HCT116 (cell line): ENCODE results near the gene SIPA1L3. TPM values are rescaled to one million over a fixed set of nuclear protein-coding genes. Genes with fewer than 3 reads are reported as not detected.

ENCODE experiments used
- ATAC-seq: fragments of 200-7000 bp; cut with Tn5 transposase; 2 replicates; pipeline ENCODE4 v1.9.1; 2020; ENCODE audit warnings: mild to moderate bottlenecking, moderate library complexity
- BruUV-seq: library from RNA; stranded (reverse); fragments of 400-500 nt; replicated peaks from 2 replicates; lab custom pipeline; 2021; lab: Mats Ljungman, UMichigan
- CTCF ChIA-PET: fragments of 300-600 bp; sonication (Branson Sonifier 250); formaldehyde crosslinking; loops from one replicate; lab custom pipeline; 2021; ENCODE audit warnings: antibody characterized with exemption; lab: Charles Lee
- POLR2A ChIA-PET: fragments of 300-600, 350-600 bp; sonication (Branson Sonifier 250); formaldehyde crosslinking; loops from one replicate; lab custom pipeline; 2021; ENCODE audit warnings: antibody characterized with exemption; lab: Charles Lee
- RAD21 ChIA-PET, 2 experiments: fragments of 300-600 bp; sonication (Branson Sonifier 250); formaldehyde crosslinking; loops; one replicate each; lab custom pipeline; 2023; ENCODE audit warnings: low total read pairs in 2 of 2; ENCODE audit not compliant: uncharacterized antibody in 2 of 2, unreplicated experiment in 2 of 2, low non-redundant PET in 1 of 2; lab: Charles Lee
- DNase-seq: peaks from one replicate; pipeline ENCODE4 v3.0.0-alpha.2; 2010; ENCODE audit warnings: low read depth, low spot score
- H2AFZ ChIP-seq: fragments of 200-600 bp; shearing (Covaris generic), sonication (generic); 2 replicates; pipeline ENCODE4 v1.6.1; 2017; ENCODE audit warnings: low read depth, mixed run types, mixed read lengths, antibody characterized with exemption, low read length; ENCODE audit not compliant: poor library complexity, severe bottlenecking
- H3K27ac ChIP-seq: 2 replicates; pipeline ENCODE4 v1.5.1; 2012; ENCODE audit warnings: low read depth, low read length
- H3K27me3 ChIP-seq: fragments of 200-600 bp; sonication (generic); 2 replicates; pipeline ENCODE4 v1.6.1; 2016; ENCODE audit warnings: mixed run types, low read length, mixed read lengths; ENCODE audit not compliant: insufficient read depth
- H3K36me3 ChIP-seq, 2 experiments: fragments of 200-500 bp in 1 of 2; fragments of 200-600 bp in 1 of 2; sonication (Bioruptor generic) in 1 of 2; sonication (generic) in 1 of 2; 2 replicates each; pipeline versions ENCODE4 v1.5.1 to v1.6.1; 2014 to 2016; ENCODE audit warnings: low read length in 2 of 2, inconsistent platforms in 1 of 2, mixed read lengths in 1 of 2, mixed run types in 1 of 2; ENCODE audit not compliant: insufficient read depth in 2 of 2, control insufficient read depth in 1 of 2
- H3K4me1 ChIP-seq, 2 experiments: fragments of 200-600 bp in 1 of 2; sonication (generic) in 1 of 2; 2 replicates each; pipeline versions ENCODE4 v1.5.1 to v1.6.1; 2012 to 2017; ENCODE audit warnings: low read length in 2 of 2, inconsistent platforms in 1 of 2, mild to moderate bottlenecking in 1 of 2, mixed read lengths in 1 of 2, mixed run types in 1 of 2, moderate library complexity in 1 of 2; ENCODE audit not compliant: insufficient read depth in 2 of 2, control insufficient read depth in 1 of 2
- H3K4me2 ChIP-seq: fragments of 200-600 bp; sonication (generic); 2 replicates; pipeline ENCODE4 v1.6.1; 2017; ENCODE audit warnings: mixed run types, low read length, mixed read lengths
- H3K4me3 ChIP-seq, 2 experiments: fragments of 200-600 bp in 1 of 2; sonication (generic) in 1 of 2; replicated peaks in 1 of 2; 2 replicates each; pipeline ENCODE4 v1.5.1; 2011 to 2016; ENCODE audit warnings: low read length in 2 of 2, control low read depth in 1 of 2, low read depth in 1 of 2, mild to moderate bottlenecking in 1 of 2, mixed read lengths in 1 of 2, mixed run types in 1 of 2
- H3K79me2 ChIP-seq: fragments of 200-600 bp; sonication (generic); 2 replicates; pipeline ENCODE4 v1.6.1; 2017; ENCODE audit warnings: mild to moderate bottlenecking, mixed run types, low read length, moderate library complexity, mixed read lengths; ENCODE audit not compliant: insufficient read depth
- H3K9ac ChIP-seq: fragments of 200-600 bp; sonication (generic); 2 replicates; pipeline ENCODE4 v1.6.1; 2016; ENCODE audit warnings: low read length, mixed read lengths
- H3K9me2 ChIP-seq: fragments of 200-600 bp; sonication (generic), shearing (Covaris generic); 2 replicates; pipeline ENCODE4 v1.6.1; 2017; ENCODE audit warnings: mixed run types, mild to moderate bottlenecking, moderate library complexity; ENCODE audit not compliant: insufficient read depth
- H3K9me3 ChIP-seq, 2 experiments: fragments of 200-500 bp in 1 of 2; fragments of 200-600 bp in 1 of 2; sonication (Bioruptor generic) in 1 of 2; sonication (generic) in 1 of 2; 2 replicates each; pipeline ENCODE4 v1.6.1; 2014 to 2017; ENCODE audit warnings: low read length in 2 of 2, mixed read lengths in 2 of 2, inconsistent platforms in 1 of 2, low read depth in 1 of 2, mild to moderate bottlenecking in 1 of 2, mixed run types in 1 of 2, moderate library complexity in 1 of 2; ENCODE audit not compliant: control insufficient read depth in 1 of 2, insufficient read depth in 1 of 2
- H4K20me1 ChIP-seq: fragments of 200-600 bp; sonication (generic), shearing (Covaris generic); 2 replicates; pipeline ENCODE4 v1.6.1; 2017; ENCODE audit warnings: mixed run types, mild to moderate bottlenecking, moderate library complexity; ENCODE audit not compliant: insufficient read depth
- CBX3 ChIP-seq: IDR thresholded peaks from 2 replicates; pipeline ENCODE4 v1.6.1; 2012; ENCODE audit warnings: low read depth
- CTCF ChIP-seq, 3 experiments: fragments of 200-600 bp in 1 of 3; sonication (generic) in 1 of 3; IDR thresholded peaks in 2 of 3; conservative IDR thresholded peaks in 1 of 3; 2 replicates each; pipeline ENCODE4 v1.5.1; 2012 to 2017; ENCODE audit warnings: low read depth in 2 of 3, low read length in 2 of 3, antibody characterized with exemption in 1 of 3, borderline replicate concordance in 1 of 3, control low read depth in 1 of 3, mild to moderate bottlenecking in 1 of 3, mixed read lengths in 1 of 3, mixed run types in 1 of 3, moderate library complexity in 1 of 3; ENCODE audit not compliant: insufficient read depth in 1 of 3
- ELF1 ChIP-seq: IDR thresholded peaks from 2 replicates; pipeline ENCODE4 v1.6.1; 2012; ENCODE audit warnings: low read depth, borderline replicate concordance
- EZH2 ChIP-seq: fragments of 200-600 bp; sonication (generic); IDR thresholded peaks from 2 replicates; pipeline ENCODE4 v1.6.1; 2017; ENCODE audit warnings: antibody characterized with exemption, mixed run types
- EZH2phosphoT487 ChIP-seq: fragments of 200-600 bp; IDR thresholded peaks from 2 replicates; pipeline ENCODE4 v1.6.1; 2018; ENCODE audit warnings: antibody characterized with exemption, borderline replicate concordance
- FOSL1 ChIP-seq: IDR thresholded peaks from 2 replicates; pipeline ENCODE4 v1.6.1; 2012; ENCODE audit warnings: low read depth
- JUND ChIP-seq: IDR thresholded peaks from 2 replicates; pipeline ENCODE4 v1.6.1; 2012
- MAX ChIP-seq: IDR thresholded peaks from 2 replicates; pipeline ENCODE4 v1.6.1; 2012
- POLR2A ChIP-seq: IDR thresholded peaks from 2 replicates; pipeline ENCODE4 v1.7.0; 2011; ENCODE audit warnings: borderline replicate concordance; ENCODE audit not compliant: insufficient read depth, insufficient read length; ENCODE audit errors: extremely low read depth
- RAD21 ChIP-seq: IDR thresholded peaks from 2 replicates; pipeline ENCODE4 v1.6.1; 2012; ENCODE audit warnings: low read depth, mild to moderate bottlenecking
- SIN3A ChIP-seq: IDR thresholded peaks from 2 replicates; pipeline ENCODE4 v1.6.1; 2012; ENCODE audit warnings: low read depth
- SP1 ChIP-seq: IDR thresholded peaks from 2 replicates; pipeline ENCODE4 v1.6.1; 2012; ENCODE audit warnings: low read depth
- SRF ChIP-seq: IDR thresholded peaks from 2 replicates; pipeline ENCODE4 v1.6.1; 2012; ENCODE audit warnings: low read depth
- TCF7L2 ChIP-seq: IDR thresholded peaks from 2 replicates; pipeline ENCODE4 v1.7.0; 2011; ENCODE audit warnings: borderline replicate concordance, inconsistent platforms; ENCODE audit not compliant: insufficient read depth, insufficient read length; ENCODE audit errors: extremely low read depth
- YY1 ChIP-seq: IDR thresholded peaks from 2 replicates; pipeline ENCODE4 v1.6.1; 2011; ENCODE audit warnings: low read length, low read depth, moderate library complexity, mild to moderate bottlenecking; ENCODE audit not compliant: insufficient replicate concordance; ENCODE audit errors: extremely low read depth
- ZBTB33 ChIP-seq: IDR thresholded peaks from 2 replicates; pipeline ENCODE4 v1.6.1; 2011; ENCODE audit warnings: mild to moderate bottlenecking, low read length, moderate library complexity; ENCODE audit not compliant: insufficient replicate concordance; ENCODE audit errors: extremely low read depth
- ZFX ChIP-seq: fragments of 450-650 bp; IDR thresholded peaks from 2 replicates; pipeline ENCODE4 v1.6.1; 2017
- ZNF274 ChIP-seq: fragments of 200-500 bp; sonication (Bioruptor generic); IDR thresholded peaks from 2 replicates; pipeline ENCODE4 v1.6.1; 2014; ENCODE audit warnings: mild to moderate bottlenecking, low read depth, low read length, inconsistent platforms
- intact Hi-C: fragments of 100-400 bp; cut with micrococcal nuclease; formaldehyde crosslinking; loops from 2 replicates; pipeline ENCODE4 v1.10.0; 2022
- total RNA-seq: library from RNA; stranded (reverse); gene quantifications from one replicate; pipeline ENCODE4 v1.2.1, GENCODE V29; 2021; ENCODE audit not compliant: unreplicated experiment
- TF ChIP-seq, protein P1 (sequence below): IDR thresholded peaks from 2 replicates; pipeline ENCODE4 v1.6.1; 2012

SIPA1L3 gene
- total RNA-seq, 1 experiment from 2014 or later: 41.8 TPM

DNA sequence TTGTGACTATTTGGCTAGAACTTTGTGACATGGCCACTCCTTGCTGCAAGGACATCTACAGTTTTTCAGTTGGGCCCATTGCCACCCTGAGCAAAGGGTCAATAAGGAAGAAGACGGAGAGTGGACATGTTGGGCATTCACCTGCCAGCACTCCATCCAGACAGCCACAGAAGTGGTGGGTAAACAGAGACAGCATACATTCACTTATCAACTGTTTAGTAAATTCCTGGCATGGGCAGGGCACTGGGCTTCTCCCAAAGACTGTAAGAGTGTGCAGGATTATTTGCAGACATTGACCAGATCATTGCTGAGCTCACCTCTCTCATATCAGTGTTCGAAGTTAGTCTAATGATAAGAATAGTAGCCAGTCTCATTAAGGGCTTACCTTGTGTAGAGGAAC, 29.2 kb downstream of the SIPA1L3 start:
- Histone ChIP-seq H2AFZ (no peak overlapping the region), H3K27ac (no peak overlapping the region), H3K9me2 (no peaks in the 10 kb centered on the region), H3K4me1 (peaks cover 31 to 54% of the 10 kb centered on the region in 2 experiments), H3K4me3 (no peak overlapping the region), H3K9ac (no peak overlapping the region), H3K4me2 (no peak overlapping the region), H3K27me3 (no peaks in the 10 kb centered on the region), H3K79me2 (peaks cover 72% of the 10 kb centered on the region), H4K20me1 (no peaks in the 10 kb centered on the region), H3K9me3 (no peaks in the 10 kb centered on the region), H3K36me3 (no peaks in the 10 kb centered on the region)
- DNase-seq (no peak), ATAC-seq (no peak)
- POLR2A ChIA-PET: no interaction called here
- TF ChIP-seq, protein P1, sequence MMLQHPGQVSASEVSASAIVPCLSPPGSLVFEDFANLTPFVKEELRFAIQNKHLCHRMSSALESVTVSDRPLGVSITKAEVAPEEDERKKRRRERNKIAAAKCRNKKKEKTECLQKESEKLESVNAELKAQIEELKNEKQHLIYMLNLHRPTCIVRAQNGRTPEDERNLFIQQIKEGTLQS: no peak
- TF ChIP-seq MAX (no peak), RAD21 (no peak), ZNF274 (no peak), CBX3 (no peak), JUND (no peak), POLR2A (no peak), EZH2 (no peak), ZBTB33 (no peak), TCF7L2 (no peak), CTCF (IDR thresholded peaks at IDR 0.05 in 2 of 3, conservative IDR thresholded peaks at IDR 0.05 in 1 of 3; ENCODE audit: borderline replicate concordance in 1 of 3, insufficient read depth in 1 of 3, low read depth in 2 of 3, low read length in 2 of 3) (no peak), ELF1 (no peak), YY1 (no peak), ZFX (no peak), SIN3A (no peak), EZH2phosphoT487 (no peak), SP1 (no peak), SRF (no peak), FOSL1 (no peak)
- no TSS peak for BruUV-seq
- CTCF ChIA-PET: no interaction called here
- intact Hi-C loops: loop anchor here (10.0 kb wide), 1 partner anchor 49 kb away; no protein-coding TSS in a partner anchor
- RAD21 ChIA-PET: no interaction called here
